Hepatocyte (in vitro differentiated cells): ENCODE data around the gene TUT7.
"Not testable (repeated sequence)": the region's sequence is repeated elsewhere in the genome, so short reads cannot be mapped to it uniquely, and the experiment has no call there.

Source experiments
- EZH2 ChIP-seq: fragments of 200-600 bp; sonication (generic); IDR thresholded peaks from 2 replicates; pipeline ENCODE4 v1.6.1; 2016; ENCODE audit warnings: antibody characterized with exemption, mild to moderate bottlenecking, borderline replicate concordance
- EZH2phosphoT487 ChIP-seq: fragments of 200-600 bp; sonication (generic); IDR thresholded peaks from one replicate; pipeline ENCODE4 v1.6.1; 2018; ENCODE audit warnings: antibody characterized with exemption, mild to moderate bottlenecking, low read depth, moderate library complexity; ENCODE audit not compliant: unreplicated experiment, severe bottlenecking
- TF ChIP-seq, protein P1 (sequence below): fragments of 200-600 bp; sonication (generic); IDR thresholded peaks from 2 replicates; pipeline ENCODE4 v1.5.1; 2016; ENCODE audit warnings: antibody characterized with exemption, mild to moderate bottlenecking; ENCODE audit not compliant: poor library complexity

DNA sequence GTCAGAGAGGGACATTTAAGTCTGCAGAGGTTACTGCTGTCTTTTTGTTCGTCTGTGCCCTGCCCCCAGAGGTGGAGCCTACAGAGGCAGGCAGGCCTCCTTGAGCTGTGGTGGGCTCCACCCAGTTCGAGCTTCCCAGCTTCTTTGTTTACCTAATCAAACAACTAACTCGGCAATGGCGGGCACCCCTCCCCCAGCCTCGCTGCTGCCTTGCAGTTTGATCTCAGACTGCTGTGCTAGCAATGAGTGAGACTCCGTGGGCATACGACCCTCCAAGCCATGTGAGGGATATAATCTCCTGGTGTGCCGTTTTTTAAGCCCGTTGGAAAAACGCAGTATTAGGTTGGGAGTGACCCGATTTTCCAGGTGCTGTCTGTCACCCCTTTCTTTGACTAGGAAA, 28.8 kb upstream of the TUT7 start:
- TF ChIP-seq, protein P1, sequence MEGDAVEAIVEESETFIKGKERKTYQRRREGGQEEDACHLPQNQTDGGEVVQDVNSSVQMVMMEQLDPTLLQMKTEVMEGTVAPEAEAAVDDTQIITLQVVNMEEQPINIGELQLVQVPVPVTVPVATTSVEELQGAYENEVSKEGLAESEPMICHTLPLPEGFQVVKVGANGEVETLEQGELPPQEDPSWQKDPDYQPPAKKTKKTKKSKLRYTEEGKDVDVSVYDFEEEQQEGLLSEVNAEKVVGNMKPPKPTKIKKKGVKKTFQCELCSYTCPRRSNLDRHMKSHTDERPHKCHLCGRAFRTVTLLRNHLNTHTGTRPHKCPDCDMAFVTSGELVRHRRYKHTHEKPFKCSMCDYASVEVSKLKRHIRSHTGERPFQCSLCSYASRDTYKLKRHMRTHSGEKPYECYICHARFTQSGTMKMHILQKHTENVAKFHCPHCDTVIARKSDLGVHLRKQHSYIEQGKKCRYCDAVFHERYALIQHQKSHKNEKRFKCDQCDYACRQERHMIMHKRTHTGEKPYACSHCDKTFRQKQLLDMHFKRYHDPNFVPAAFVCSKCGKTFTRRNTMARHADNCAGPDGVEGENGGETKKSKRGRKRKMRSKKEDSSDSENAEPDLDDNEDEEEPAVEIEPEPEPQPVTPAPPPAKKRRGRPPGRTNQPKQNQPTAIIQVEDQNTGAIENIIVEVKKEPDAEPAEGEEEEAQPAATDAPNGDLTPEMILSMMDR = not testable (repeated sequence)
- TF ChIP-seq EZH2, EZH2phosphoT487: not testable (repeated sequence)
